Endodermal cell (in vitro differentiated cells): ENCODE measurements around the gene CRYBB2. TPM values are rescaled to one million over a fixed set of nuclear protein-coding genes. Genes with fewer than 3 reads are reported as not detected.

ENCODE experiments used
- DNase-seq: peaks from one replicate; pipeline ENCODE4 v3.0.0-alpha.2; 2017
- H3K27ac ChIP-seq: 2 replicates; pipeline ENCODE4 v1.5.1; 2013; ENCODE audit warnings: mild to moderate bottlenecking, low read depth, low read length, moderate library complexity
- H3K27me3 ChIP-seq: 2 replicates; pipeline ENCODE4 v1.6.1; 2013; ENCODE audit warnings: mild to moderate bottlenecking, low read length, moderate library complexity; ENCODE audit not compliant: insufficient read depth, control insufficient read depth, poor library complexity, severe bottlenecking
- H3K36me3 ChIP-seq: 2 replicates; pipeline ENCODE4 v1.7.0; 2013; ENCODE audit warnings: mild to moderate bottlenecking, low read length, moderate library complexity; ENCODE audit not compliant: control insufficient read depth, insufficient read depth
- H3K4me1 ChIP-seq: one replicate; pipeline ENCODE4 v1.7.0; 2013; ENCODE audit warnings: low read length; ENCODE audit not compliant: control insufficient read depth, insufficient read depth
- H3K4me3 ChIP-seq: 2 replicates; pipeline ENCODE4 v1.5.1; 2013; ENCODE audit warnings: mild to moderate bottlenecking, low read length, moderate library complexity
- H3K9ac ChIP-seq: 2 replicates; pipeline ENCODE4 v1.6.1; 2013; ENCODE audit warnings: mild to moderate bottlenecking, low read length, moderate library complexity; ENCODE audit not compliant: poor library complexity, severe bottlenecking; ENCODE audit errors: extremely low read depth
- H3K9me3 ChIP-seq: 2 replicates; pipeline ENCODE4 v1.6.1; 2013; ENCODE audit warnings: mild to moderate bottlenecking, low read length, moderate library complexity; ENCODE audit not compliant: control insufficient read depth
- H3K27ac Mint-ChIP-seq: 2 replicates; pipeline ENCODE4 v1.8.0; 2020; ENCODE audit warnings: mixed read lengths
- H3K27me3 Mint-ChIP-seq: 2 replicates; pipeline ENCODE4 v1.8.0; 2021; ENCODE audit warnings: mild to moderate bottlenecking, mixed read lengths; ENCODE audit not compliant: insufficient read depth
- H3K36me3 Mint-ChIP-seq: 2 replicates; pipeline ENCODE4 v1.8.0; 2020; ENCODE audit warnings: low read depth, mixed read lengths
- H3K4me1 Mint-ChIP-seq: 2 replicates; pipeline ENCODE4 v1.8.0; 2020; ENCODE audit warnings: mixed read lengths
- H3K4me3 Mint-ChIP-seq: 2 replicates; pipeline ENCODE4 v1.8.0; 2020; ENCODE audit warnings: mild to moderate bottlenecking, moderate library complexity, mixed read lengths
- H3K9me3 Mint-ChIP-seq: 2 replicates; pipeline ENCODE4 v1.8.0; 2020; ENCODE audit warnings: mild to moderate bottlenecking, mixed read lengths
- CTCF ChIP-seq: fragments of 200-600 bp; sonication (generic); conservative IDR thresholded peaks from 2 replicates; pipeline ENCODE4 v1.5.0; 2021; ENCODE audit warnings: antibody characterized with exemption, mild to moderate bottlenecking
- WGBS, 2 experiments: methylation state at CpG; one replicate each; pipeline versions ENCODE4 v1.1.5 to v1.1.7; 2013; ENCODE audit warnings: missing lambda C conversion rate in 2 of 2, mixed read lengths in 1 of 2; ENCODE audit not compliant: insufficient coverage in 1 of 2, insufficient read length in 1 of 2; 5-methylcytosine and 5-hydroxymethylcytosine counted together
- total RNA-seq, 2 donors: library from RNA; stranded (reverse); fragmentation: NEBNext Ultra II Directional in 1 of 2; extraction: Animal tissue kit (Norgen Biotek cat#: 25700) in 1 of 2; gene quantifications; 2 replicates in 1 of 2; 3 replicates in 1 of 2; pipeline ENCODE4 v1.2.1, GENCODE V29; 2021

Gene CRYBB2
- total RNA-seq, 2 donors from 2014 or later = not detected

GRCh38 chr22:25186140-25186539, 33.3 kb upstream of the CRYBB2 start:
- no peak for DNase-seq
- Mint-ChIP-seq H3K27me3 (no peaks in the 10 kb centered on the region), H3K4me1 (no peaks in the 10 kb centered on the region), H3K36me3 (peaks cover 68% of the 10 kb centered on the region), H3K9me3 (peaks cover 4% of the 10 kb centered on the region), H3K4me3 (no peak overlapping the region), H3K27ac (no peak overlapping the region)
- 82 to 94% methylated on average over 3 of the region's 3 CpGs for WGBS, 2 experiments
- H3K36me3 ChIP-seq = peaks cover 31% of the 10 kb centered on the region
- H3K27ac ChIP-seq = no peak overlapping the region
- no peak overlapping the region for H3K4me3 ChIP-seq
- TF ChIP-seq CTCF = no peak
- no peaks in the 10 kb centered on the region for H3K9me3 ChIP-seq
- no peaks in the 10 kb centered on the region for H3K4me1 ChIP-seq
- H3K27me3 ChIP-seq = no peaks in the 10 kb centered on the region
- no peak overlapping the region for H3K9ac ChIP-seq

DNA sequence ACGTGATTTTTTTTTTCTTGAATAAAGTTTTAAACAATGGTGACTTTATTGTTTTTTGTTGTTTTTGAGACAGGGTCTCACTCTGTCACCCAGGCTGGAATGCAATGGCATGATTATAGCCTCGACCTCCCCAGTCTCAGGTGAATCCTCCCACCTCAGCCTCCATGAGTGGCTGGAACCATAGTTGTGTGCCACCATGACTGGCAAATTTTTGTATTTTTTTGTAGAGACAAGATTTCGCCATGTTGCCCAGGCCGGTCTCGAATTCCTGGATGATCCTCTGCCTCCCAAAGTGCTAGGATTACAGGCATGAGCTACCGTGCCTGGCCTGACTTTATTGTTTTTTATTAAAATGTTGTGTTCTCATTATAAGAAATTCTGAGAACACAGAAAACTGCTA, 32.0 kb upstream of the CRYBB2 start:
- Mint-ChIP-seq H3K4me1 (no peaks in the 10 kb centered on the region), H3K27me3 (no peaks in the 10 kb centered on the region), H3K36me3 (peaks cover 68% of the 10 kb centered on the region), H3K9me3 (peaks cover 4% of the 10 kb centered on the region), H3K4me3 (no peak overlapping the region), H3K27ac (no peak overlapping the region)
- Histone ChIP-seq H3K9ac (no peak overlapping the region), H3K4me3 (no peak overlapping the region), H3K27me3 (no peaks in the 10 kb centered on the region), H3K36me3 (peaks cover 31% of the 10 kb centered on the region), H3K4me1 (no peaks in the 10 kb centered on the region), H3K27ac (no peak overlapping the region), H3K9me3 (no peaks in the 10 kb centered on the region)
- TF ChIP-seq CTCF = no peak
- 93 to 95% methylated on average over 6 of the region's 6 CpGs for WGBS, 2 experiments
- DNase-seq = no peak

GRCh38 chr22:25192406-25192805, 27.0 kb upstream of the CRYBB2 start:
- peaks cover 54% of the 10 kb centered on the region for H3K36me3 Mint-ChIP-seq
- Histone ChIP-seq H3K36me3 (peaks cover 39% of the 10 kb centered on the region), H3K9me3 (no peaks in the 10 kb centered on the region), H3K9ac (no peak overlapping the region), H3K27me3 (no peaks in the 10 kb centered on the region), H3K4me1 (no peaks in the 10 kb centered on the region), H3K27ac (no peak overlapping the region), H3K4me3 (no peak overlapping the region)
- WGBS, 2 experiments = 91 to 94% methylated on average over 10 to 12 of the region's 12 CpGs
- no peak overlapping the region for H3K27ac Mint-ChIP-seq
- no peaks in the 10 kb centered on the region for H3K4me1 Mint-ChIP-seq
- no peaks in the 10 kb centered on the region for H3K27me3 Mint-ChIP-seq
- H3K4me3 Mint-ChIP-seq = no peak overlapping the region
- DNase-seq = no peak
- no peak for TF ChIP-seq CTCF
- H3K9me3 Mint-ChIP-seq = peaks cover 4% of the 10 kb centered on the region
